Measurements from ENCODE around the gene CHMP1A.

CHMP1A gene

GRCh38 chr16:89602952-89603590 is 54.4 kb downstream of the CHMP1A start:
- DNase-seq (ENCODE audit: low read depth): no peak

GRCh38 chr16:89602273-89602951 is 55.1 kb downstream of the CHMP1A start:
- peak; percentile 93 for DNase-seq (ENCODE audit: low read depth)

GRCh38 chr16:89601906-89602272 is 55.6 kb downstream of the CHMP1A start:
- no peak for DNase-seq (ENCODE audit: low read depth)

- no peak for DNase-seq (ENCODE audit: low read depth)
Observed at GRCh38 chr16:89600956-89601355, 56.6 kb downstream of the CHMP1A start.

- no peak for DNase-seq (ENCODE audit: low read depth)
Observed at GRCh38 chr16:89600427-89600826, 57.1 kb downstream of the CHMP1A start.

- DNase-seq (ENCODE audit: low read depth): no peak
Observed at GRCh38 chr16:89599902-89600301, 57.6 kb downstream of the CHMP1A start.

GRCh38 chr16:89599451-89599858 is 58.1 kb downstream of the CHMP1A start:
- DNase-seq (ENCODE audit: low read depth): no peak

- DNase-seq (ENCODE audit: low read depth): no peak
Observed at GRCh38 chr16:89598199-89598598, 59.3 kb downstream of the CHMP1A start.

GRCh38 chr16:89596957-89597649 is 60.4 kb downstream of the CHMP1A start:
- no peak for DNase-seq (ENCODE audit: low read depth)

- no peak for DNase-seq (ENCODE audit: low read depth)
Observed at GRCh38 chr16:89596061-89596689, 61.3 kb downstream of the CHMP1A start.

GRCh38 chr16:89595330-89596060 is 62.0 kb downstream of the CHMP1A start:
- DNase-seq (ENCODE audit: low read depth): no peak
